BLaER1 (cell line): ENCODE measurements around the gene ILRUN.
"Not testable (repeated sequence)": the region's sequence is repeated elsewhere in the genome, so short reads cannot be mapped to it uniquely, and the experiment has no call there.

Experiments
- H3K27ac ChIP-seq: shearing (Covaris generic); formaldehyde crosslinking; 2 replicates; pipeline ENCODE4 v1.8.1; 2022
- H3K27me3 ChIP-seq: shearing (Covaris generic); formaldehyde crosslinking; 2 replicates; pipeline ENCODE4 v1.8.1; 2022
- H3K36me3 ChIP-seq: shearing (Covaris generic); formaldehyde crosslinking; 2 replicates; pipeline ENCODE4 v1.8.1; 2022
- H3K4me1 ChIP-seq: shearing (Covaris generic); formaldehyde crosslinking; 2 replicates; pipeline ENCODE4 v1.8.1; 2022
- H3K4me2 ChIP-seq: shearing (Covaris generic); formaldehyde crosslinking; 2 replicates; pipeline ENCODE4 v1.8.1; 2022
- H3K4me3 ChIP-seq: shearing (Covaris generic); formaldehyde crosslinking; 2 replicates; pipeline ENCODE4 v1.8.1; 2022
- H3K9ac ChIP-seq: shearing (Covaris generic); formaldehyde crosslinking; 2 replicates; pipeline ENCODE4 v1.8.1; 2022
- H3K9me3 ChIP-seq: shearing (Covaris generic); formaldehyde crosslinking; 2 replicates; pipeline ENCODE4 v1.8.1; 2022
- H4K20me1 ChIP-seq: shearing (Covaris generic); formaldehyde crosslinking; 2 replicates; pipeline ENCODE4 v1.8.1; 2022
- Cebpa-rat ChIP-seq: shearing (Covaris generic); IDR thresholded peaks from 2 replicates; pipeline ENCODE4 v1.8.1; 2022

The ILRUN gene

GRCh38 chr6:34667481-34668238 lies 28.9 kb downstream of the ILRUN start:
- no peak overlapping the region for H3K4me3 ChIP-seq
- TF ChIP-seq Cebpa-rat: no peak
- 0 out of 2 replicates have a peak, but pooled peaks cover 5% of the 10 kb centered on the region for H3K9me3 ChIP-seq
- H3K36me3 ChIP-seq: peaks cover 13% of the 10 kb centered on the region; the same call in 1 of the 2 replicates
- peaks cover 75% of the 10 kb centered on the region for H4K20me1 ChIP-seq
- H3K27ac ChIP-seq: no peak overlapping the region
- no peak overlapping the region for H3K4me2 ChIP-seq
- no peaks in the 10 kb centered on the region for H3K27me3 ChIP-seq
- H3K9ac ChIP-seq: no peak overlapping the region
- H3K4me1 ChIP-seq: peaks cover 23% of the 10 kb centered on the region

- peaks cover 13% of the 10 kb centered on the region for H3K4me1 ChIP-seq
- no peak overlapping the region for H3K4me3 ChIP-seq
- peaks cover 8% of the 10 kb centered on the region; the same call in 1 of the 2 replicates for H3K36me3 ChIP-seq
- H3K27me3 ChIP-seq: no peaks in the 10 kb centered on the region
- H3K9ac ChIP-seq: no peak overlapping the region
- peaks cover 57% of the 10 kb centered on the region for H4K20me1 ChIP-seq
- H3K27ac ChIP-seq: no peak overlapping the region
- TF ChIP-seq Cebpa-rat: no peak
- H3K4me2 ChIP-seq: no peak overlapping the region
- H3K9me3 ChIP-seq: 0 out of 2 replicates have a peak, but pooled peaks cover 6% of the 10 kb centered on the region
Observed at GRCh38 chr6:34665019-34665418, 31.5 kb downstream of the ILRUN start.

GRCh38 chr6:34664256-34664971 lies 32.2 kb downstream of the ILRUN start:
- Histone ChIP-seq H3K27me3 (no peaks in the 10 kb centered on the region), H3K9me3 (0 out of 2 replicates have a peak, but pooled peaks cover 6% of the 10 kb centered on the region), H3K4me3 (no peak overlapping the region), H3K4me2 (0 out of 2 replicates have a peak overlapping the region, but pooled peaks have one; percentile 6), H3K27ac (no peak overlapping the region), H4K20me1 (peaks cover 56% of the 10 kb centered on the region), H3K4me1 (peaks cover 13% of the 10 kb centered on the region), H3K36me3 (peaks cover 8% of the 10 kb centered on the region; the same call in 1 of the 2 replicates), H3K9ac (no peak overlapping the region)
- no peak for TF ChIP-seq Cebpa-rat

- no peak overlapping the region for H3K9ac ChIP-seq
- H3K4me2 ChIP-seq: no peak overlapping the region
- H3K4me3 ChIP-seq: no peak overlapping the region
- TF ChIP-seq Cebpa-rat: no peak
- peaks cover 53% of the 10 kb centered on the region for H4K20me1 ChIP-seq
- H3K36me3 ChIP-seq: peaks cover 8% of the 10 kb centered on the region; the same call in 1 of the 2 replicates
- no peaks in the 10 kb centered on the region for H3K27me3 ChIP-seq
- H3K4me1 ChIP-seq: peaks cover 13% of the 10 kb centered on the region
- 0 out of 2 replicates have a peak, but pooled peaks cover 6% of the 10 kb centered on the region for H3K9me3 ChIP-seq
- no peak overlapping the region for H3K27ac ChIP-seq
Observed at GRCh38 chr6:34663831-34664255, 32.7 kb downstream of the ILRUN start.

- Histone ChIP-seq H3K4me3 (no peak overlapping the region), H4K20me1 (peaks cover 53% of the 10 kb centered on the region), H3K9me3 (0 out of 2 replicates have a peak, but pooled peaks cover 6% of the 10 kb centered on the region), H3K9ac (no peak overlapping the region), H3K4me1 (peaks cover 15% of the 10 kb centered on the region), H3K36me3 (peaks cover 8% of the 10 kb centered on the region; the same call in 1 of the 2 replicates), H3K4me2 (no peak overlapping the region), H3K27ac (no peak overlapping the region), H3K27me3 (no peaks in the 10 kb centered on the region)
- TF ChIP-seq Cebpa-rat: no peak
Observed at GRCh38 chr6:34663371-34663770, 33.2 kb downstream of the ILRUN start.

- peaks cover 52% of the 10 kb centered on the region for H4K20me1 ChIP-seq
- H3K4me1 ChIP-seq: peaks cover 35% of the 10 kb centered on the region
- H3K9me3 ChIP-seq: 0 out of 2 replicates have a peak, but pooled peaks cover 6% of the 10 kb centered on the region
- no peak for TF ChIP-seq Cebpa-rat
- no peak overlapping the region for H3K9ac ChIP-seq
- no peak overlapping the region for H3K4me3 ChIP-seq
- H3K36me3 ChIP-seq: peaks cover 8% of the 10 kb centered on the region; the same call in 1 of the 2 replicates
- no peak overlapping the region for H3K27ac ChIP-seq
- H3K4me2 ChIP-seq: no peak overlapping the region
- H3K27me3 ChIP-seq: no peaks in the 10 kb centered on the region
Observed at GRCh38 chr6:34661357-34661756, 35.2 kb downstream of the ILRUN start.

- Histone ChIP-seq H3K27me3 (no peaks in the 10 kb centered on the region), H3K9me3 (0 out of 2 replicates have a peak, but pooled peaks cover 6% of the 10 kb centered on the region), H3K4me2 (no peak overlapping the region), H3K36me3 (peaks cover 18% of the 10 kb centered on the region), H4K20me1 (peaks cover 47% of the 10 kb centered on the region), H3K4me1 (peaks cover 25% of the 10 kb centered on the region), H3K27ac (no peak overlapping the region), H3K9ac (no peak overlapping the region), H3K4me3 (no peak overlapping the region)
- no peak for TF ChIP-seq Cebpa-rat
Observed at GRCh38 chr6:34658605-34659265, 37.8 kb downstream of the ILRUN start.

GRCh38 chr6:34657979-34658480 lies 38.5 kb downstream of the ILRUN start:
- not testable (repeated sequence) for H3K9me3 ChIP-seq, H3K27me3 ChIP-seq, H3K4me3 ChIP-seq
- Histone ChIP-seq H3K36me3 (peaks cover 23% of the 10 kb centered on the region), H3K9ac (peak overlapping the region; percentile 64), H4K20me1 (peaks cover 43% of the 10 kb centered on the region), H3K27ac (peak overlapping the region; percentile 76), H3K4me1 (peaks cover 25% of the 10 kb centered on the region), H3K4me2 (peak overlapping the region; percentile 86)

- peak overlapping the region; percentile 49 for H3K4me3 ChIP-seq
- no peaks in the 10 kb centered on the region for H3K9me3 ChIP-seq
- peaks cover 25% of the 10 kb centered on the region for H3K4me1 ChIP-seq
- peak overlapping the region; percentile 76 for H3K27ac ChIP-seq
- H3K36me3 ChIP-seq: peaks cover 22% of the 10 kb centered on the region
- no peaks in the 10 kb centered on the region for H3K27me3 ChIP-seq
- peak overlapping the region; percentile 64 for H3K9ac ChIP-seq
- H4K20me1 ChIP-seq: peaks cover 38% of the 10 kb centered on the region
- TF ChIP-seq Cebpa-rat: no peak
- peak overlapping the region; percentile 86 for H3K4me2 ChIP-seq
Observed at GRCh38 chr6:34657307-34657978, 39.1 kb downstream of the ILRUN start.
